SU-DHL-6 (cell line): ENCODE data around the gene MTERF4.

Experiments
- EZH2phosphoT487 ChIP-seq: fragments of 200-600 bp; sonication (generic), shearing (Covaris generic); conservative IDR thresholded peaks from 2 replicates; pipeline ENCODE4 v1.6.1; 2018; ENCODE audit warnings: mild to moderate bottlenecking, antibody characterized with exemption, low read length, moderate library complexity, mixed read lengths
- TF ChIP-seq, protein P1 (sequence below): fragments of 200-600 bp; sonication (generic); IDR thresholded peaks from one replicate; pipeline ENCODE4 v1.5.1; 2017; ENCODE audit warnings: antibody characterized with exemption, mild to moderate bottlenecking, low read length, moderate library complexity; ENCODE audit not compliant: insufficient read depth, poor library complexity, severe bottlenecking

DNA sequence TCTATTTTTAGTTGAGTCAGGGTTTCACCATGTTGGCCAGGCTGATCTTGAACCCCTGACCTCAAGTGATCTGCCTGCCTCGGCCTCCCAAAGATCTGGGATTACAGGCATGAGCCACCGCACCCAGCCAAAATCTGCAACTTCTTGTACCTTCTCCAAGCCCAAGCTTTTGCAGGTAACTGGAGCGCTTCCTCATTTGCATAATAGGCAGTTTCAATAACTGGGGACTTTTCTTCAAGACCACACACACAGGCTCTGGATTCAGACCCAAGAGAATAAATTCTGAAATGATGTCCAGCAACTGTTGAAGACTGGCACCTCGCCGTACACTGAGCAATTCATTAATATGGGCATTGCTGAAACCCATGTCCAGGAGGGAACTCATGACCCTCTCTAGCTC, 2.8 kb downstream of the MTERF4 start:
- TF ChIP-seq, protein P1, sequence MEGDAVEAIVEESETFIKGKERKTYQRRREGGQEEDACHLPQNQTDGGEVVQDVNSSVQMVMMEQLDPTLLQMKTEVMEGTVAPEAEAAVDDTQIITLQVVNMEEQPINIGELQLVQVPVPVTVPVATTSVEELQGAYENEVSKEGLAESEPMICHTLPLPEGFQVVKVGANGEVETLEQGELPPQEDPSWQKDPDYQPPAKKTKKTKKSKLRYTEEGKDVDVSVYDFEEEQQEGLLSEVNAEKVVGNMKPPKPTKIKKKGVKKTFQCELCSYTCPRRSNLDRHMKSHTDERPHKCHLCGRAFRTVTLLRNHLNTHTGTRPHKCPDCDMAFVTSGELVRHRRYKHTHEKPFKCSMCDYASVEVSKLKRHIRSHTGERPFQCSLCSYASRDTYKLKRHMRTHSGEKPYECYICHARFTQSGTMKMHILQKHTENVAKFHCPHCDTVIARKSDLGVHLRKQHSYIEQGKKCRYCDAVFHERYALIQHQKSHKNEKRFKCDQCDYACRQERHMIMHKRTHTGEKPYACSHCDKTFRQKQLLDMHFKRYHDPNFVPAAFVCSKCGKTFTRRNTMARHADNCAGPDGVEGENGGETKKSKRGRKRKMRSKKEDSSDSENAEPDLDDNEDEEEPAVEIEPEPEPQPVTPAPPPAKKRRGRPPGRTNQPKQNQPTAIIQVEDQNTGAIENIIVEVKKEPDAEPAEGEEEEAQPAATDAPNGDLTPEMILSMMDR = no peak
- TF ChIP-seq EZH2phosphoT487 = no peak
